ENCODE results near the gene SYNM. TPM values are rescaled to one million over a fixed set of nuclear protein-coding genes. Genes with fewer than 3 reads are reported as not detected.

The SYNM gene
- total and polyA plus RNA-seq, 2 donors (not counting 1 experiment from before 2014, with no cell fraction given), result 0.04 to 0.27 TPM

GRCh38 chr15:99109555-99110021 lies 4.7 kb downstream of the SYNM start:
- DNase-seq (no peak), ATAC-seq (ENCODE audit: low read depth) (no peak)
- no peak for TF ChIP-seq EZH2 (IDR thresholded peaks at IDR 0.05; ENCODE audit: borderline replicate concordance, insufficient read depth, low read depth, low read length, poor library complexity, severe bottlenecking)
- TF ChIP-seq CTCF (IDR thresholded peaks at IDR 0.05), result no peak
- POLR2A ChIA-PET, result no interaction called here
- H3K79me2 ChIP-seq (ENCODE audit: control insufficient read depth, insufficient read depth, low read length), result no peaks in the 10 kb centered on the region
- no peak overlapping the region for H3K27ac Mint-ChIP-seq
- H2AFZ ChIP-seq (ENCODE audit: insufficient read depth, low read depth, low read length, poor library complexity, severe bottlenecking), result no peak overlapping the region
- H3K4me2 ChIP-seq (replicated peaks; ENCODE audit: low read depth, low read length, poor library complexity, severe bottlenecking), result no peak overlapping the region
- H3K27me3 Mint-ChIP-seq, result peaks cover 30% of the 10 kb centered on the region
- H3K4me1 Mint-ChIP-seq, result peaks cover 9% of the 10 kb centered on the region
- H3K9ac ChIP-seq (ENCODE audit: low read length), result no peak overlapping the region
- intact Hi-C loops (cut with micrococcal nuclease), result loop anchor here (10.0 kb wide), 1 partner anchor 645 kb away; no protein-coding TSS in a partner anchor
- no peak overlapping the region for H3K4me3 Mint-ChIP-seq
- no peaks in the 10 kb centered on the region for H3K9me3 ChIP-seq (ENCODE audit: control extremely low read depth in 1 of 3, control insufficient read depth in 2 of 3, insufficient read depth in 1 of 3, low read length in 2 of 3)
- H3K9me3 Mint-ChIP-seq (ENCODE audit: insufficient read depth), result no peaks in the 10 kb centered on the region
- no peaks in the 10 kb centered on the region for H3K36me3 ChIP-seq (replicated peaks in 1 of 2; ENCODE audit: control extremely low read depth in 1 of 2, control insufficient read depth in 1 of 2, extremely low read depth in 1 of 2, insufficient read depth in 2 of 2, low read length in 1 of 2)
- H4K20me1 ChIP-seq (ENCODE audit: control insufficient read depth, insufficient read depth, low read length, poor library complexity, severe bottlenecking), result no peaks in the 10 kb centered on the region
- peaks cover 4 to 11% of the 10 kb centered on the region in 2 donors for H3K4me1 ChIP-seq (ENCODE audit: control insufficient read depth in 2 of 2, insufficient read depth in 2 of 2, low read length in 2 of 2)
- H3K27ac ChIP-seq (ENCODE audit: low read length in 2 of 2), result no peak overlapping the region
- H3K4me3 ChIP-seq (ENCODE audit: control extremely low read depth in 1 of 5, extremely low read depth in 1 of 5, insufficient read depth in 1 of 5, low read depth in 2 of 5, low read length in 4 of 5), result no peak overlapping the region
- WGBS (ENCODE audit: insufficient coverage), result 85% methylated on average over 10 of the region's 10 CpGs
- peaks cover 0 to 17% (median 0%) of the 10 kb centered on the region in 4 experiments for H3K27me3 ChIP-seq (replicated peaks in 1 of 4; ENCODE audit: control extremely low read depth in 1 of 4, control insufficient read depth in 3 of 4, insufficient read depth in 4 of 4, low read length in 3 of 4)
- CTCF ChIA-PET, result interaction anchor here (1.3 kb wide), 1 partner anchor 33 kb away, joined by 3 read pairs; no protein-coding TSS in a partner anchor

- H3K9me3 Mint-ChIP-seq (ENCODE audit: insufficient read depth), result no peaks in the 10 kb centered on the region
- Histone ChIP-seq H3K4me1 (ENCODE audit: control insufficient read depth in 2 of 2, insufficient read depth in 2 of 2, low read length in 2 of 2) (peaks cover under 1 to 7% of the 10 kb centered on the region in 2 donors), H3K4me3 (ENCODE audit: control extremely low read depth in 1 of 5, extremely low read depth in 1 of 5, insufficient read depth in 1 of 5, low read depth in 2 of 5, low read length in 4 of 5) (no peak overlapping the region), H3K9me3 (ENCODE audit: control extremely low read depth in 1 of 3, control insufficient read depth in 2 of 3, insufficient read depth in 1 of 3, low read length in 2 of 3) (no peaks in the 10 kb centered on the region), H2AFZ (ENCODE audit: insufficient read depth, low read depth, low read length, poor library complexity, severe bottlenecking) (no peak overlapping the region), H3K79me2 (ENCODE audit: control insufficient read depth, insufficient read depth, low read length) (no peaks in the 10 kb centered on the region), H3K9ac (ENCODE audit: low read length) (no peak overlapping the region), H3K4me2 (replicated peaks; ENCODE audit: low read depth, low read length, poor library complexity, severe bottlenecking) (no peak overlapping the region), H3K27me3 (replicated peaks in 1 of 4; ENCODE audit: control extremely low read depth in 1 of 4, control insufficient read depth in 3 of 4, insufficient read depth in 4 of 4, low read length in 3 of 4) (peaks cover 0 to 15% (median 0%) of the 10 kb centered on the region in 4 experiments), H3K27ac (ENCODE audit: low read length in 2 of 2) (no peak overlapping the region), H3K36me3 (replicated peaks in 1 of 2; ENCODE audit: control extremely low read depth in 1 of 2, control insufficient read depth in 1 of 2, extremely low read depth in 1 of 2, insufficient read depth in 2 of 2, low read length in 1 of 2) (no peaks in the 10 kb centered on the region), H4K20me1 (ENCODE audit: control insufficient read depth, insufficient read depth, low read length, poor library complexity, severe bottlenecking) (no peaks in the 10 kb centered on the region)
- ChIA-PET CTCF (interaction anchor here (1.3 kb wide), 1 partner anchor 34 kb away, joined by 3 read pairs; no protein-coding TSS in a partner anchor), POLR2A (no interaction called here)
- H3K4me3 Mint-ChIP-seq, result no peak overlapping the region
- DNase-seq (no peak), ATAC-seq (ENCODE audit: low read depth) (no peak)
- H3K4me1 Mint-ChIP-seq, result peaks cover 7% of the 10 kb centered on the region
- WGBS (ENCODE audit: insufficient coverage), result 100% methylated on average over 10 of the region's 12 CpGs
- peaks cover 29% of the 10 kb centered on the region for H3K27me3 Mint-ChIP-seq
- intact Hi-C loops (cut with micrococcal nuclease), result no loop called here
- H3K27ac Mint-ChIP-seq, result no peak overlapping the region
- TF ChIP-seq EZH2 (IDR thresholded peaks at IDR 0.05; ENCODE audit: borderline replicate concordance, insufficient read depth, low read depth, low read length, poor library complexity, severe bottlenecking), result no peak
- TF ChIP-seq CTCF (IDR thresholded peaks at IDR 0.05), result no peak
These were observed 5.2 kb downstream of the SYNM start for GRCh38 chr15:99110093-99110492.
